NK-92 (cell line): Measurements from ENCODE around the gene PAPSS1.
"Not testable (repeated sequence)": the region's sequence is repeated elsewhere in the genome, so short reads cannot be mapped to it uniquely, and the experiment has no call there.

ENCODE experiments used
- DNase-seq: peaks from one replicate; lab custom pipeline; 2025; ENCODE audit not compliant: unreplicated experiment; lab: John Stamatoyannopoulos, UW

The PAPSS1 gene

DNA sequence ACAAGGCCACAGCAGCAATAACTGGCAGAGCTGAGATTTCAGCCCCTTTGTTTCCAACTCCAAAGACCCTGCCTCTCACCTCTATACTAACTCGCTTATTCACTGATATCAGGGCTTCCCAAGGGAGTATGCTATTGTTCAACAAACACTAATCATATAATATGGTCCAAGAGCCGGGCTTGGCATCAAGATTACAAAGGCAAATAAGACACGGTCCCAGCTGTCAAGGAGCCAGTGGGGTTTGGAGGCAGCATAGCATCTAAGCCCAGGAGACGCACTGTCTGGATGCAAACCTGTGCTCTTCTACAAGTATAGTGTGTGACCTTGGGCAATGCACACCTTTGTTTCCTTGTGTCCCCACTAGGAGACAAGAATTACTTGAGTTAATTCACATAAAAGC, 28.7 kb downstream of the PAPSS1 start:
- no peak for DNase-seq

DNA sequence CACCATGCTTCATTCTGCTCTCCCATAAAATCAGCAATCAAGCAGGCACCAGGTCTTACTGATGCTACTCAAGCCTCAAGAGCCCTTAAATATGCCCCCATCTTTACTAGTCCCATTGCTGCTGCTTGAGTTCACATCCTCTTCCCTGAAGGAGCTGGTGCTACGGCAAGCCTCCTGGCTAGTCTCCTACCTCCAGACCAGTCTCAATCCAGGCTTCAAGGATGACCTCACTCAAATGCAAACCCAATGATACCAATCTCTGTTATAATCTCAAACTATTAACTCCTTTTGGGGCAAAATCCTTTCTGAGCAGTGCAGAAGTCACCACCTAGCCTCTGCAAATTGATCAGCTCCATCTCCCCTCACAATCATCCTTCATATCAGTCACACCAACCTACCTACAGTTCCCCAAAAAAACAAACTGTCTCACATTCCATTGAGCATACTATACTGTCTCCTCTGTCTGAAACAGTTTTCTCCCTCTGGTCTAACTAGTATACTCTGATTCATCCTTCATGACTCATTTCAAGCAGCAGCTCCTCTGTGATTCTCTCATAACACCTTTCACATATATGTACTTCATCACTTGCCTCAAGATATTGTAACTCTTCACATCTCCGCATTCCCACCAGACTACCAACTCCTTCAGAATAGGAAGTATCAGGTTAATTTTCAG, 30.0 kb downstream of the PAPSS1 start:
- DNase-seq: no peak

- no peak for DNase-seq
These were observed 31.6 kb downstream of the PAPSS1 start for GRCh38 chr4:107688421-107688820.

DNA sequence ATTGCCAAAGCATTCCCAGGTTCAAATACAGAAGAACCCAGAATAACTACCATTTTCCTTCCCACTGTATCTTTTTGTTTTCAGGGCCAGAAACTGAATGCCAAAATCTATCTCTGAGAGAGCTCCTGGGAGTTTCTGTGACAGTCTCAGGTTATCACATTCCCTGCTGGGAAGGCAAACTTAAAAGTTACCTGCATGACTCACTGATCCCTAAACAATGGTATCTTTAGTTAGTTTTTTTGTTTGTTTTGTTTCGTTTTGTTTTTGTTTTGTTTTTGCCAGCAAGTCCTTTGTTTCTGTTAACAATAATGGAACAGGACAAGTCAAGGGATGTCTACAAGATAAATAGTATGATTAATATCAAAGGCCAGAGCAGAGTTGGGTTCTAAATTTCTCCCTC, 34.3 kb downstream of the PAPSS1 start:
- DNase-seq: no peak

DNA sequence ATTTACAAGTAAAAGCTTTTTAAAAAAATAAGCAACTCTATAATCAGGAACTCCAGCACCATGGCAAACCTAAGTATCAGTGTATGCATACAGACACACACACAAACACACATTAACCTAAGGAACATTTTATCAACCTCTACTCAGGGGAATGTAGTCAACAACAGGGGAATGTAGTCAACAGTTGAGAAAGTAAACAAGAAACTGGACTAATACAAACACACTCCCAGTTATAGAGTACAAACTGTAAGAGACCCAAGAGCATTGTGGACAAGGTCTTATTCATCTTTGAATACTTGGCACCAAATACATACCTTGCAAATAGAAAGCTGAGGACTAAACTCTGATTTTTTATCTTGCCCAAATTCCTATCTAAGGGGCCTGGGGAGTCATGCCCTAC, 36.2 kb downstream of the PAPSS1 start:
- no peak for DNase-seq

GRCh38 chr4:107682306-107682705, 37.7 kb downstream of the PAPSS1 start:
- DNase-seq: no peak

DNA sequence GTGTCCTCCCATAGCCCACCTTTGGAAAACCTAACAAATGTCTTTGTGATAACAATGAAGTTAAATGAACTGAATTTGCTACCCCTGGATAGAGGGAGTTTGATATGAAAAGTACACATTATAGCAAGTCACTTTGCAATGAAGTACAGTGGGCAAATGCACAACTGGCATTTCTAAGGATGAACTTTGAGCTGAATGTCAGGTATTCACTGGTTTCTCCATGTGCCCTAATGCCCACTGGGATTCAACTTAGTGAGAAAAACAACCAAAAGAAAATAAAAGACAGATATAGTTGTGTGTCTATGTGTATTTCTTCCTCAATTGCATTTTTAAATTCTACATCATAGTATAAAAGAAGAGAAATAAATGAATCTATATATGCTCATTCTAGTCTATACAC, 51.0 kb downstream of the PAPSS1 start:
- no peak for DNase-seq

DNA sequence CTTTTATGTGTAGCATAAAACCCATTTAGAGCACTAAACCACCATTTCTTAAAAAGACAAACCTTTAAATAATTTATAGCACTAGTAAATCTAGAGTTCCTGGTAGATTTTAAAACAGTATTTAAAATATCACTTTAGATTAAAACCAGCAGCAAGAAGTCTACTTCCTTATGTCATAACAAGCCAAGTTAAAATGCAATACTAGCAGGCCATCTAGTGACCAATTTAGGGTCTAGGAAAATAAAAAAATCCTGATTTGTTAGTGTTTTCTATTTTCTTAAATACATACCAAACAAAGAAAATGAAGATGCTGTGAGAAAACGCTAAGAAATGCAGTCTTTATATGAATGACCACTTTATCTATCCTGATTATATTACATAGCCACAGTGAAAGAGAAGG, 53.9 kb downstream of the PAPSS1 start:
- DNase-seq: no peak

DNA sequence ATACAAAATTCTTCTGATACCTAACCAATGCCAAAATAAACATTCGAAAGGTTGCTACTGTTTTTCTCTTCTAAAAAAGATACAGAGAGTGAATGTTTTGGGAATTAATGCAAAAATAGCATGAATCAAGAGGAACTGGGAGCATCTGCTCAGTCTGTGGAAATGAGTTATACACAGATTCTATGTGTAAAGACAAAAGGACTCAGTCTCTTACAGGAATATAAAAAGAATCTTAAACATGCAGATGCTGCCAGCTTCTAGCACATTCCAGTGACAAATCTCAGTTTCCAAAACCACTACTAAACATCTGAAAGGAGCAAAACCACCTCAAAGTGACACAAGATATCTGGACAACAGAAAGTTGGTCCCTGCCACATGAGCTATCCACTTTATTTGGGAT, 55.0 kb downstream of the PAPSS1 start:
- no peak for DNase-seq

DNA sequence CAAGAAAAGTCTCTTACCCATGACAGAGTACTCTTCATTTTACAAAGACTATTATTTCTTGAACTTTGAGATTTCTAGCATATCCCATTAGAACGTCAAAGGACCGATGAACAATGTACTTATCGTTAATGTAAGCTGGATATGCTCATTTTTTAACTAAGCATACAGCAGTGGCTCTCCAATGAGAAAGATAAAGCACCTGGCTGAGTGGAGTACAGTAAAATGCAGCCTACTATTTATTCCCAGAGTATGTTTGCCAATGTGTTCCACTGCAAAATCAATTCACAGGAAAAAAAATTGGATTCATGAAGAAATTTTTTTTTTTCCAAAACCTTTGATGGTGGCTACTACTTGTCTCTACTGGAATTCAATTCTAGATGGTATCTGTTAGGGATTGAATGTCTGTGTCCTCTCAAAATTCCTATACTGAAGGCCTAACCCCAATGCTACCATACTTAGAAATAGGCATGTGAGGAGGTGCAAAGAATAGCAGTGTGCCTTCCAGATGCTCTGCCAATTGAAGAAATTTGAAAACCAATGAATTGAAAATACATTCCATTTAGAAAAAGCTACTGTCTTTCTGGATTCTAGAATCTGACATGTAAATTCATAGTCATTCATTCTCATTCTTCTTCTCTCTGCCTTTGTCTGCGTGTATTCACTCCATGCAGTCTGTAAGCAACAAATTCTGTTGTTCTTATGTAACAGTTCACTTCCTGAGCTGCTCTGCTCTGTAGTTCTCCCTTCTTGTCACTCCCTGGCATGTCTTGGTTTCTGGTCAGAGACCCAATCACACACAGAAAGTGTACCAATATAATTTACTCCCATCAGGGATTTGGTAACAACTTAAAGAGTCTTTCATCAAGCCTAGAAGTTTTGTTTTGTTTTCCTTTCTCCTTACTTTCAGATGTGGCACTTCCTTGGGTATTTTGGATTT, 61.4 kb downstream of the PAPSS1 start:
- no peak for DNase-seq

DNA sequence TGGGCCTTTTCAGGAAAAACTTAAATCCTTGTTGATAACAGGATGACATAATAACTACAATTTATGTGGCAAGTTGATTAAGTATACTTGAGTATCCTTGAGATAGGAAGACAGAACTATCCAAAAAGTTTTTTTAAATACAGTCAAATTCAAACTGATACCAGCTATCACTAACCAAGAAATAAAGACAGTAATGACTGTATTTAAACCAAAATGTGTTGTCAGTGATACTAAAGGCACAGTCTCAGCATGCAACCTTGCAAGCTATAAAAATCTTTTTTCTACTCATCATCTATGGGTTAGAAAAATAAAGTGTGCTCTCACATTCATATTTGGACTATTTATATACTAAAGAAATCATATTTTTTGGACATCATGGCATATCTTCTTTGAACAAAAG, 64.7 kb downstream of the PAPSS1 start:
- no peak for DNase-seq

DNA sequence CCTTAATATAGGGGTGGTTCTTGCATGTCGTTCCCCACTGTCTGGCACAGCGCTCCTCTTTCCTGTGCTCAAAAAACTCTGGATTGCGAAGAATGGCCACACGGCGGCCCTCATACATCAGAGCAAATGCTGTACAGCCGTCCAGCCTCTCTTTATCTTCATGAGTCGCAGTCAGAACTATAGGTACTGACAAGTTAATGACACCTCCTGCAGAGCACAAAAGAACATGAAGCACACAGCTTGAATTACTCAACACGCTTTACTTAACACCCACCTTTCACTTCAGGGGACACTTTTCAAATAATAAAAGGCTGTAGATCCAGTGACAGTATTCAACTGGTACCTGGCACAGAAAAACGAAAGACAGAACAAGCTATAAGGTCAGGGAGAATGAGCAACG, 65.3 kb downstream of the PAPSS1 start:
- no peak for DNase-seq

DNA sequence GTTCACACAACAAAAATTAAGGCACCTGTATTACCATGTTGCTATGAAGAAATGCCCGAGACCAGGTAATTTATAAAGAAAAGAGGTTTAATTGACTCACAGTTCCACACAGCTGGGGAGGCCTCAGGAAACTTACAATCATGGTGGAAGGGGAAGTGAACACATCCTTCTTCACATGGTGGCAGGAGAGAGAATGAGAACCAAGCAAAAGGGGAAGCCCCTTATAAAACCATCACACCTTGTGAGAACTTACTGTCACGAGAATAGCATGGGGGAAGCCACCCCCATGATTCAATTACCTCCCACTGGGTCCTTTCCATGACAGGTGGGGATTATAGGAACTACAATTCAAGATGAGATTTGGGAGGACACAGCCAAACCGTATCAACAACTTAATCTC, 68.6 kb downstream of the PAPSS1 start:
- not testable (repeated sequence) for DNase-seq

DNA sequence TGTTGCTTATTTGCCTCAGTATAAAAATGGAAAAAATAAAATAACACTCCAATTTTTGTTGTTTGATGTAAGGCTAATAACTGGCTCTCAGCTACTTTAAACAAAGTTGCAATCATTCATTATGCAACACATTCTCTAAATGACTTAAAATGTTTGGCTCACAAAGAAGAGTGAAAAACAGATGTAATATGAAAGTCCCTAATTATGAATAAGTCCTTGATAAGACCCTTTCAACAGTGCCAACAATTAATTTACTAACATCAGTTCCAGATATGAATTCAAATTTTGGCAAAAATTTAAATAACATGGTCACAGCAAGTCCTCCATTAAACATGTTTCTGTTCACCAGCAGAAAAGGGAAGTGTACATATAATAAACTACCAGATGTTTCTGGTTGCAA, 69.8 kb downstream of the PAPSS1 start:
- DNase-seq: no peak

- no peak for DNase-seq
These were observed 71.6 kb downstream of the PAPSS1 start for GRCh38 chr4:107648178-107648991.

- no peak for DNase-seq
These were observed 72.4 kb downstream of the PAPSS1 start for GRCh38 chr4:107647591-107647990.

DNA sequence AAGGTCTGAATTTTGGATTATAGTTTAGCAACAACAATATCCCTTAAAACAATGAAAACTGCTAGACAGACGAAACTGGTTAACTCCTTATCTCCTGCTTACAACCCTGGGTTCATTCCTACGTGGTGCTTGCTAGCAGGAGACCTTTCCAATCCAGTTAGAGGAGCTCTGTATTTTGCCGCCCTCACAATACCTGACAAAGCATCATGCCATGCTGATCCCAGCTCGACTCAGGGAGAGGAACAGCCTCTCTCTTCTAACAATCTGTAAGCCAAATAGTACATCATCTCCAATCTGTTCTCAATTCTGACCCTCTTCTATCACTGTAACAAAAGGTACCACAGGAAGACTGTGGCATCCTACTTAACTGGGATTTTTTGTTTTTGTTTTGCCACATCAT, 74.4 kb downstream of the PAPSS1 start:
- DNase-seq: no peak

GRCh38 chr4:107643021-107643420, 77.0 kb downstream of the PAPSS1 start:
- no peak for DNase-seq

- no peak for DNase-seq
These were observed 79.2 kb downstream of the PAPSS1 start for GRCh38 chr4:107640878-107641277.

DNA sequence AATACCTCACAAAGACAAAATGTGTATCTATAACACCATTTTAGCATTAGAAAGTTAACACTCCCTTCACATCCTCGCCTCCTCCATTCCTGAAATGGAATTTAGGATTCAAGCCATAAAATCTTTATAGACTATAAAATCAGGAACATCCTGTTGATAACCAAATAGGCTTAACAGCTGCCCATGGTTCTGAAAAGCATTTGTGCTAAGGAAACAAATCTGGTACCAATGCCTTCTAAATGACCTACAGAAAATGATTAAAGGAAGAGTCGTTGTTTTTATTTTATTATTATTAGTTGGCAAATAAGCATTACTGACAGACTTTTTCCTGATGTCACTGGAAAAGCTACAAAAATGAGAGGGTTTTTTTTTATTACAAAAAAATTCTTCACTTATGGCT, 79.8 kb downstream of the PAPSS1 start:
- no peak for DNase-seq

- DNase-seq: no peak
These were observed 84.3 kb downstream of the PAPSS1 start for GRCh38 chr4:107635735-107636134.

DNA sequence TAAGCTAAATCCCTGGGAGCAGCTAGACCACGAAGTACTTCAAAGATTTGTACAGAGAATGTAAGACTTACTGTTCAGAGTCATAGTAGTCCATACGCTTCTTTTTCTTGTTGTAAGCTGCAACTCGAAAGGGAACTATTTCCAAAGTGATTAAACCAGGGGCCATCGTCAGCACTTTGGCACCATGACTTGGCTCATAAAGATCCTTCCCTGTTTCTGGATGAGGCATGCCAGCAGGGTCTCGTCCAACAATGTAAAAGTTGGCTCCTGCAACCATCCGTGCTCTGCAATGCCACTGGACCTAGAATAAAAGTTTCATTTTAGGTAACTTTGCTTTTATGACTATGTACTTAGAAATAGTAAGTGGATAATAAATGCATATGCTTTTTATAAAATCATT, 88.5 kb downstream of the PAPSS1 start:
- no peak for DNase-seq
